GM19467 (cell line): ENCODE data around the gene MEIS2.

ENCODE experiments used
- ATAC-seq: cut with Tn5 transposase; IDR thresholded peaks from one replicate; pipeline ENCODE4 v1.9.1; 2021; ENCODE audit warnings: mild to moderate bottlenecking, moderate library complexity; ENCODE audit not compliant: unreplicated experiment

MEIS2 gene

DNA sequence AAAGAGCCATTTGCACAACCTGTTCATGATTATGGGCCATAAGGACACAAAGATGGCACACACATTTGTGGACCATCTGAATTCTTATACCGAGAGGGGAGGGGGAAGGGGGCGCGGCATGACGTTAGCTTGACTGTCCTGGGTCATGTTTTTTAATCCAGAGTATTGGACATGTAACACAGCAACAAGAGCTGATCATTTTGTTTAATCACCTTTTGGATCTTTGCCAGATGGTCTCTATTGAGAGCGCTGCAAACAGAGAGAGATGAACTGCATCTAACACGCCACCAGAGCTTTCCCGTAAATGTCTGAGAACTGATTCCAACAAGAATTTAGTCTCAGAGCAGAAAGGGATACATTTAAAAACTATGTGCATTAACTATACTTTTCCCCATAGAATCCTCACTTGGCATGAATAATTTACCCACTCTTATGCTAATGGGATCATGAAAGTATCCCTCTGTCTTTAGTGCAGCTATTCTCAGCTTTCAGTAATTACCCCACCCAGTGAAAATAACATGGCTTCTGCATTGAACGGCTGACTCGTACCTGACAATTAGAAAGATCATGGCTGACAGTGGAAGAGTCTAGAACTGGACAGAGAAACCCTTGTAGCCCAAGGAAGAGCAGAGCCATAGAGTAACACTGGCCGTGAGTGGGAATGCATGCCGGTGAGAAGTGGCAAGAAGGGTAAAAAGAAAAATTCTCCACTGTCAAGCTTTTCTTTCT, 22.6 kb downstream of the MEIS2 start:
- ATAC-seq = no peak

DNA sequence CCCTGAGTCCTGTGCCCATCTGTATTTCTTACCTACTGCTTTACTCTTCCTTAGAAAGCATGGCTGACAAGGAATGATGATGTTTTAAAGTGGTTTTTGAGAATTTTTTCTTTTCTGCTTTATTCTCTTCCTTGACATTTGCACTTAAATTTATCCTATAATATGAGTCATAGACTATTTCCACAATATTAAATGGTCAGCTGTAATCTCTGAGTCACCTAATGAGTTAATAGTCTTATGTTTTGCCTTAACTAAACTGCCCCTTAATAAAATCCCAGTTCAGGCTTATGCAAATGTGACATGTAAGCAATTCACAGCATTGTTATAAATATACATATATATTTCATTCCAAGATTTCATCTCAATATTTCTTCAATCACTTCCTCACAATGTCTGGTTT, 23.8 kb downstream of the MEIS2 start:
- ATAC-seq = no peak

DNA sequence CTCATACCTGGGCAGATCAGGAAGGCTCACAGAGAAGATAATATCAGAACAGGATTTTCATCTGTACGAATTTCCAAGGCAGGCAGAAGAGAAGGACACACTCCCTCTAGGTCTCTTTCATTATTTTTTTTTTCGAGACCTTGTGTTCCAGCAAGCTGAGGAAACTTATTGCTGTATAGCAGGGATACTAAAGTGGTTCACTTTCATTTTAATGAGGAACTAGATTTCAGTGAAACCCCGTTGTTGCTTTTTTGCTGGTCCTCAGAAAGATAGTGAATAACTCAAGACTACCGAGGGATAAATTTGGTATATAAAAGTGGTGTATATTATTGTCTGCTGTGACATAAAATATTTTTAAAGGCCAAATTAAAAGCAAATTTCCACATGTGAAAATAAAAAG, 24.6 kb downstream of the MEIS2 start:
- ATAC-seq = no peak

DNA sequence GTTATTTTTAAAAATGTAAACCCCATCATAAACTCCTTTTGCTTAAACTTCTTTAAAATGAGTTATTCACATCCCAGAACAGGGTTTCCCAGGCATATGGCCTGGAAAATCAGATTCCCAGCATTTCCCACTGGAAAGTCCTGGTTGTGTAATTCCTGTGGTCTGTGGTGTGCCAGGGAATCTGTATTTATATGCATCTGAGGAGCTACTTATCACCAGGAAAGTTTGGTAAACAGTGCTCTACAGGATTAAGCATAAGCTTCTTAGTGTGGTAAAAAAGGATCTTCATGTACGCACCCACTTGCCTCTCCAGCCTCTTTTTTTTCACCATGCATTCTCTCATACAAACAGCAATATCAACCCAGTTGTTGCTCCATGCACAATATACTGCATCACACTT, 28.2 kb downstream of the MEIS2 start:
- no peak for ATAC-seq

DNA sequence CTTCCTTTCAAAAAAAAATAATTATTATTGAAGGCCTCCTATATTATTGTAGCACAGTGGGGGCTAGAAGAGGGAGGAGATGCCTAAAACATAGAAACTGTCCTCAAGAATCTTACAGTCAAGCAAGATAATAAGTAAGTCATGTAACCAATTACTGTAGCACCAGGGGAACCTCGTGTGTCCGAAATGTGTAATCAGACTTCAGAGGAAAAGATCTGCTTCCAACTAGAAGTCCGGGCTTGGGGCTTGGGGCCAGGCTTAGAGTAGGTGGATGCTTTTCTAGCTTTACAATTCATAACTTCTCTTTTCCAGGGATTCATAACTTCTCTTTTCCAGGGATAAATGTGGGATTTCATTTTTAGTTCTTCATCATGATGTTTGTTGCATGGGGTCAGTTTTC, 29.2 kb downstream of the MEIS2 start:
- ATAC-seq = no peak

DNA sequence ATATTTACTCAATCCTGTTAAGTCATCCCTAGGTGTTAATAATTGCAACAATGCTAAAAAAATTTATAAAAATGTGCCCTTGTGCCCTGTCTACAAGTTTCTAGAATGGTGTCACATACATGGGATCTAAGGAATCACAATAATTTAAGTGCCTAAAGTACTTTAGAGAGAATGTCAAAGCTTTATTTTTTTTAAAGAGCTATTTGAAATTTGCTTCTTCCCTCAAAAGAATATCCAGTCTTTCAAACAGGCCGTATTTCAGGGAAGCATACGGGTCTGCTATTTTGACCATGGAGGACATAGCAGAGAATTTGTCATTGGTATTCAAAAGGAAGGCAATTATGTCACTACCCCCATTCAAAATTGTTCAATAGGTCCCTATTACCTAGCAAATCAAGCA, 29.7 kb downstream of the MEIS2 start:
- ATAC-seq = no peak

DNA sequence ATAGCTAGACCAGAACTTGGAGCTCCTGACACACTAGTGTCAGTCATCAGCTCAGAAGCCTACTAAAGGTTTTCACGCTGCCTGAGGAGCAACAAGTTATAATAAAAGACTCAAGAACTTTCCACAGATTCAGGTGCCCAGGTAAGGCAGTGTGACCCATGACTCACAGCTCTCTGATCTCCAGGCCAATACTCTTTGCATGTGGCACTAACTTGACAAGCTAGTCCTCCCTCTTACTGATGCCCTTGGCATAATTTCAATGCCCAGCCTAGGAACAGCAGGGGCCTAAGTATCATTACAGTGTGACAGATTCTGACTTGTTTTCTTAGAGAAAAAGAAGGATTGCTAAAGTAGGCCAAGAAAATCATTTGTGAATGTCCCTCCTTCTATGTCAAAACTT, 38.4 kb downstream of the MEIS2 start:
- no peak for ATAC-seq

DNA sequence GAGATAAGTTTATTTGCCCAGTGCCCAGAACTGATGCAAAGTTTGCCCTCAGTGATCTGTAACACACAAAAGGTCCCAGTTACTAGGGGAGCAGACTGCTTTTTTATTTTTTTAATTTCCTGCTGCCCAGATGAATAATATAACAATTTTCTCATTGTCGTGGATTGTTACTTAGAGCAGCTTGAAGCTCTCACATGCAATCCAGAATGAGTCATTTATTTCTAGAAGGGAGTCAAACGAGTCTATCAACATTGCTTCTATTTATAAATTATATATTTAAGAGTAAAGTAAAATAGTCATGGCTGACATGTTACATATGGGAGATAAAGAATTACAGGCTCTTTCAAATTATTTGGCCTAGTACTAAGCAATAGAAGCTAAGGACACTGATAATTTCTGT, 41.3 kb downstream of the MEIS2 start:
- ATAC-seq = no peak

DNA sequence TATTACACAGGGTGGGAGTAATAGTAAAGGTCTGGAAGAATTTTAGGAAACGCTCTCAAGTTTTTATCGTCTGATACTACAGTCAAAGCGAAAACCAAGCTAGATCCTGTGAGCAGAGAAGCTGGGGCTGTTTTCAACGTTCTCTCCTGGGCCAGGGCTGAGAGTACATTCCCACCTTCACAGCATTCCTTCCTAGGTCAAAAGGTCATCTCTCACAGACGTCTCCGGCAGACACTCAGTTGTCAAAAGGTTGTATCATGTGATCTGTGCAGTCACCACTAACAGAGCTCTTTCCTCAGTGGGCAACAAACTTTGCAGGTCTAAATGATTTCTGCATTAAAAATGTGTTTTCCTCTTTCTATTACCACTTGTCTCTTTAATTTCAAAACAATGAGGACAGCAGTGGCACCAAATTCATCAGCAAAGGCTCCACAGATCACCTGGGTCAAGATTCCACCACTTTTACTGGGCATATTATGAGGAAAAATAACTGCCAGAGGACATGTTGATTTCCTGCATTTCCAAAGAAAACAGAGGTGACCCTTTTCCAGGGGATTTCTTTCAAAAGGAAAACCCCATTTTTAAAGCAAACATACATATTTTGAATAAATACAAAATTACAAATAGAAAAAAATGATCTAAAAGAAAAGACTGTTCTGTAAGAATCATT, 41.9 kb downstream of the MEIS2 start:
- ATAC-seq = no peak

DNA sequence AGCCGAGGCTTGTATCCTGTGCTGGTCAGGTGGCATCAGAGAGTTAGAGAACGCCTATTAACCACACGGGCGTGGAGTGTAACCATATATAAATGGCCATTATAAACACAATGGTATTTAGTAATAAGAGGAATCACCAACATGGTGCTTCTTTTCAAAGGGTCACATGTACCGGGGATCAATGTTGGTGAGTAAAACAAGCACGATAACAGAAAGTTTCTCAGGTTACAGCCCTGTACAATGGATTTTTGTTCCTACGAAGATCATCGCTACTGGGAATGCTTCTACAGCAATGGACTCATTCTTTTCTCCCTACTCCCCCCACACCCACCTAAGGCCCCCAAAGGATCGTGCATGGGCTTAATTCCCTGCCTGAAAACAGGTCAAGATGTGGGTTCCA, 42.5 kb downstream of the MEIS2 start:
- ATAC-seq = no peak

DNA sequence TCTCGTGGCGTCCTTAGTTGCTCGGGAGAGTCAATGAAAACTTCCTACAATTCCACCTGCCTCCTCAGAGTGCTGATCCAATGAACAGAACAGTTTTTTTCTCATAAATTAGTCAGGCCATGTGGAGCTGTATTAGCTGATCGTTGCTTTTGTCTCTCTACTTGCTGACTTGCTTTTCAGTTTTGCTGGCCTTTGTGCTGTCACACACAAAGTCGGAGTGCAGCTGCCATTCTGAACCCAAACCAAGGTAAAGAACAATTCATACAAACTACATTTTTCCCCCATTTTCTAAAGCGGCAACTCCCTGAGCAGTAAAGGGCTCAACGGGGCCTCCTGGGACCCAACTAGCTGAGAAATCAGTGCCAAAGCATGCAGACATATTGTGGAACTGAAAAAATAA, 43.1 kb downstream of the MEIS2 start:
- no peak for ATAC-seq

DNA sequence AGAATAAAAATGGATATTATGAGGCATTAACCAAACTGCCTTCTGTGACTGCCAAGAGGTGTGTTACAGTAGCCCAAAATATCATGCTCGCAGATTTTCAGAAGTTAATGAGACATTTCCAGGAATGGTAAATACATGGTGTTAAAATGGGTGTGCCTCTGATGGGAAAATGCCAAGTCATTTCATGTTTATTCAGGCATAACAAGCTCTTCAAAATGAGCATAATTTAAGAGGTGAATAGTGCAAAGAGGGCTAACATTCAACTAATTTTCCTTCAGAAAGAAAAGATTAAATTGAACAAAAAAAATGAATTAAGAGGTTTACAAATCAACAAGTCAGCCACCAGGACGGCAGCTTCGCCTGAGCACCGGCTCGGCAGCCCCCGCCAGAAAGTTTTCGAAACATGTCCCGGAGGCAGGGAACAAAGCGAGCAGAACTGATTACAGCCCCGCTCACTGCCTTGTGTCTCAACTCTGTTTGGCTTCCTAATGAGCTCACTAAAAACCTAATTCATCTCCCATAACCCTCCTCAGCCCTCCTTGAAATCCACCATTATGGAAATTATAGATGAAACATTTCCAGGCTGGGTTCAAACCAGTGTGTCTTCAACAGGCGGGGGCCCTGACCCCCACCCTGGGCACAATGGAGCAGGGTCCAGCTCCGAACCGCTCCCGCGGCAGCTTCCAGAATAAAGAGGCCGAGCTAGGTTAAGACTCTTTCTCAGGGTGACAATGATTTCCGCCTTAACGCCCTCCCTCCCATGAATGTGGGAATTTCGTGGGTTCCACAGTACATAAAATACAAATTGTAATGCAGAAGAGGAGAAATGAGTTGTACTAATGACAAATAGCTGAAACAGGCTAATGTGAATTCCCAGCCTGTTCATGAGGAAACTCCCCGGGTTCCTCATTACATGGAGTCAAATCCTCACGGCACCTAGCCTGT, 43.9 kb downstream of the MEIS2 start:
- no peak for ATAC-seq

DNA sequence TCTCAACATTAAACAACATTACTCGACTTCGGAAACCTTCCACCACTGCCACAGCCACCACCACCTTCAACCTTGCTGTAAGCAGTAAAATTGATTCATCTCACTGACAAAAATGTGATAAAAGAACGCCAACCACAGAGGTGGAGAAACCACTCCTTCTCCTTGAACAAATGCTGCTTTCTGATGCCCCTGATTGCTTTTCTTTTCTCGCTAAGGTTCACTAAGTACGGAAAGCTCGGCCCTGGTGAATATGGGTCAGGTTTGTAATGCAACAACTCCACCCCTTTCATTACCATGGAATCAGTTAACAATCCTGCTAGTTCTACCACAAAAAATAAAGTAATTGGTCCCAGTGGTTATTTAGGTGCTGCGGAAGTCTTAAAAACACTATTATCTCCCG, 44.9 kb downstream of the MEIS2 start:
- ATAC-seq = no peak

DNA sequence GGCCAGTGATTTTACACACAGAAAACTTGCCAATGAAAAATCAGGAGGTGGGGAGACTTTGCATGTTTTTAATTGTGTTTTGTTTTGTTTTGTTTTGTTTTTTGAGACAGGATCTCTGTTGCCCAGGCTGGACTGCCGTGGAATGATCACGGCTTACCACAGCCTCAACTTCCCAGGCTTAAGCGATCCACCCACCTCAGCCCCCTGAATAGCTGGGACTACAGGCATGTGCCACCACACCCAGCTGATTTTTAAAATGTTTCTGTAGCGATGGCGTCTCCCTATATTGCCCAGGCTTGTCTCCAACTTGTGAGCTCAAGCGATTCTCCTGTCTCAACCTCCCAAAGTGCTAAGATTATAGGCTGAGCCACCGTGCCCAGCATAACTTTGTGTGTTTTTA, 46.0 kb downstream of the MEIS2 start:
- no peak for ATAC-seq

DNA sequence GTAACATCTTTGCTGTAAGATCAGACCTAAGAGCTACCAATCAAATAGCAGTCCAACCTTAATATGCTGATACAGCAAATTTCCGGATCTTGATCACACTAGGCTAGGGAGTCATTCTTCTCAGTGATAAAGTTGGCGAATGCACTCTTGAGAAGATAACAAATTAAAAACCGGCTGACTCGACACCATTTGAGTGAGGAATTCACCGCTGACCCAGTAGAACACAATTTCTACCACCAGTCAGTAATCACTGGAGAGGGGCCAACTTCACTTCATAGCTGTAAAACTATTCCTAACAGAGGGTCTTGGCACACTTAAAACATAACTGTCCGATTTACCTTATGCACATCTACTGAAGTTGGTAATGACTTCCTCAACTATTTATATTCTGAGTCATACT, 47.2 kb downstream of the MEIS2 start:
- ATAC-seq = no peak

DNA sequence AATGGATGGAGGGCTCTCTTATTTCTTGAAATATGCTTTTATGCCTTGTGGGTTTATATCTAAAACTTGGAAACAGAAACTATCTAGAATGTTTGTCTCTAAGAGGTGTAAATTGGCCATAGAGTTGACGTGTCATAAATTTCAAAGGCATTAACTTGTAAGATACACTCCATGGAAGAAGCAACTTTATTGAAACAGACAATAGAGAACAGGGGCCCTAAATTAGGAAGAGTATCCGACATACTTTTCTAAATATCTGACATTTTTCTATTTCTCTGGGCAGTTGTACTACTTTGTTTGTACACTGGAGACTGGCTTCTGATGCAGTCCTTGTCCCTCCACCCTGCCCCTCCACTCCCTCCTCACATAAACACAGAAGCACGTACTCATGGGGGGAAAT, 50.0 kb downstream of the MEIS2 start:
- no peak for ATAC-seq

DNA sequence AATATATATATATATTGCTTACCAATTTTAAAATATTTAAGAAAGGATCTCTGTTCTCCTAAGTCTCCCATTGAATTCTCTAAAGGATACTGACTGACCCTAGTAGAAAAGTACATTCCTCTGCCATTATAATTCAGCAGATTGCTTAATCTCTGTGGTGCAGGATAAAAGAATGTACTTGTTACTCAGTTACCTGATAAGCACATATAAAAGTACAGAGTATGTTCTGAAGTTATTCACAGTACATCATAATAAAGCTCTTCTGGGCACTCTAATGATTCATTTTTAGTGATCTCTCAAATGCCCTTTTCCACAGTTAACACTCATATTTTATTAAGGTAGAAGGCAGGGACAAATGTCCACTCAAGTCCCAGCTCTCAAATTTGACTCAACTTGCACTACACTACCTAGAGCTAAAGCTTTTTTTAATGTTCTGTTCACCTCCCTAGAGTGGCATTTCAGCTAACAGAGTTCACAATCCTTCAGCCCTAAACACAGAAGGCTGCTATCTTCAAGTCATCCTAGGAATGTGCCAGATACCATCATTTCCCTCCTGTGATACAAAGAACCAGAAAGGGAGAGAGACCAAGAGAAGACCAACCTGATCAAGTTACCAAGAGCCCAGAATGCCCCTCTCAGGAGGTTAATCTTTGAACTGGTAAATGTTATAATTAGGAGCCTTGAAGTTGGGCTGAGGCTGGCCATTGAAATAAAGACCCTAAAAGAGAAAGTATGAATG, 53.3 kb downstream of the MEIS2 start:
- ATAC-seq = no peak

DNA sequence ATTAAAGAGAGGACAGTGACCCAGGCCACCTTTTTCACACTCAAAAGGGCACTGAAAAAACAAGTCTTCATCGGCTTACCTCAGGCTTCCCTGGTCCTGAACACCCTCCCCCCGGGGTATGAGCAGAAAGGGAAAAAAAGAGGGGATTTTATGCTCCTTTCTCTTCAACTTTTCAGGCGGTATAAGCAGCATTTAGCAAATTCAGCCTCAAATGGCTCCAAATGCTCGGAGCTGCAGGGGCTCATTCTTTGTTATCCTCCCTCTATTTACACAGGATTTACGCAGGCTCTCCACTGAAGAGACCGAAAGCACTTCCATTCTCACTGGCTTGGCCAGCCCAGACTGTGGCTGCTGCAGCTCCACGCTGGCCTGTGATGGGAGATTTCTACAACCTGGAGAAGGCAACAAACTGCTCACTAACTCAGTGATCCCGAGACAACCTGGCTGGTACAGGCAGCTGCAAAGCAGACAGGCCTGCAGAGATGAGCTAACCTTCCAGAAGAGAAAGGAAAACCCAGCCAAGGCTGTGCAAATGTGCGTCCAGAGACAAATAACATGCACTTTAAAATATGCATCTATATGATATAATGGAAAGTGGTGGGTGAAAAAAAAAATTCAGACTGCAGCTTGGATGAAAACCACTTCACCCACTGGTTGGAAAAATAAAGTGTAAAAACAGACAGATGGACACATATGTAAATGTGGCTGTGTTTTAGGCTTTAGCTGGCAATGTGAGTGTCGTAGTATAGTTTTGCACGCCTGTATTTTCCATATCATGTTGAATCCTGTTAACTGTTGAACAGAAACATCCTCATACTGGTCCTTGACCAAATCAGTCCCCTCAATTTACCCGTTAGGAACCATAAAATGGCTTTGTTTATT, 54.2 kb downstream of the MEIS2 start:
- ATAC-seq = no peak

DNA sequence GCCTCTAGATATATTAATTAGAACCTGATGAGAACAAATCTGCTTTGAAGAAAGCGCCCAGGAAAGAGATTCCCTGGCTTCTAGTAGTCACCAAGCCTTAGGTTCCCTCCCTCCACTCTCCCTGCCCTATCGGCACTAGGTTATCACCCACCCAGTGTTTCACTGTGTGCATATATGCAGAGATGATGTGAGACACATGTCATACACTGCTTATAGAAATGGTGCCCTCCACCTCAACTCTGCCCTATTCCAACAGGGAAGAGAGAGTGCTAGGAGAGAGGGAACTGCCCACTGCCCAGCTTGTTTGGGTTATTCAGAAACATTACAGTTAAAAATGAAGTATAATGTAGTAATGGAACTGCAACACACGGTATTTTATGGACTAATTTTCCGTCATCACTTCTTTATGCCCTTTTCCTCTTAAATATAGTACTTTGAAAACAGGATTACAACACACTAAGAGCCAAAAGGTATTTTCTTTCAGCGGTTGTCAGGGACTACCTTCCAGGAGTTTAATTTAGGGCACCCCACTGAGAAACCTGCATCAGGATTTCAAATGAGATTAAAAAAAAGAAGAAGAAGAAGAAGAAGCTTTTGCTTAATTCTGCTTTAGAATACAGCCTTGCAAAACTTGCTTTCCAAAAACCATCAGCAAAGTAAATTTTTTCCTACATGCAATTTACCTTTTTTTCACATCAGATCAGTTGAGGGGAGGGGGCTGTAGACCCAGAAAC, 55.3 kb downstream of the MEIS2 start:
- ATAC-seq = no peak
